Breast epithelium (tissue), 4 donors: ENCODE results near the gene DDX24. TPM values are rescaled to one million over a fixed set of nuclear protein-coding genes. Genes with fewer than 3 reads are reported as not detected.

Experiments used
- DNase-seq, 2 donors: peaks; one replicate each; pipeline ENCODE4 v3.0.0-alpha.2; 2019; ENCODE audit warnings: low spot score in 2 of 2
- H3K27ac ChIP-seq, 2 donors: fragments of 200-600 bp; sonication (generic) in 1 of 2; one replicate each; pipeline ENCODE4 v1.5.1; 2016 to 2019; ENCODE audit warnings: mild to moderate bottlenecking in 1 of 2
- H3K27me3 ChIP-seq, 2 donors: fragments of 200-600 bp; sonication (generic) in 1 of 2; one replicate each; pipeline versions ENCODE4 v1.5.1 to v1.6.0; 2017 to 2019; ENCODE audit warnings: control low read depth in 1 of 2, mild to moderate bottlenecking in 1 of 2
- H3K36me3 ChIP-seq: fragments of 200-600 bp; one replicate; pipeline ENCODE4 v1.5.1; 2019
- H3K4me1 ChIP-seq, 2 donors: fragments of 200-600 bp; sonication (generic); one replicate each; pipeline ENCODE4 v1.5.1; 2016 to 2019; ENCODE audit warnings: control low read depth in 1 of 2
- H3K4me3 ChIP-seq, 3 donors: fragments of 200-600 bp; sonication (generic); 1 replicate in 2 of 3; 2 replicates in 1 of 3; pipeline ENCODE4 v1.5.1; 2016 to 2019; ENCODE audit warnings: mild to moderate bottlenecking in 3 of 3, moderate library complexity in 2 of 3
- H3K9me3 ChIP-seq, 2 donors: fragments of 200-600 bp; sonication (generic) in 1 of 2; one replicate each; pipeline ENCODE4 v1.5.1; 2016 to 2019; ENCODE audit warnings: control low read depth in 1 of 2
- CTCF ChIP-seq, 3 donors: fragments of 450-650 bp; IDR thresholded peaks; one replicate each; pipeline ENCODE4 v1.5.1; 2016 to 2017; ENCODE audit warnings: antibody characterized with exemption in 3 of 3, mild to moderate bottlenecking in 3 of 3, moderate library complexity in 3 of 3
- POLR2A ChIP-seq: fragments of 450-650 bp; IDR thresholded peaks from one replicate; pipeline ENCODE4 v1.6.1; 2016; ENCODE audit warnings: antibody characterized with exemption, mild to moderate bottlenecking, moderate library complexity
- POLR2AphosphoS5 ChIP-seq, 3 donors: sonication (generic); formaldehyde crosslinking; IDR thresholded peaks; one replicate each; pipeline ENCODE4 v1.6.1; 2017; ENCODE audit warnings: antibody characterized with exemption in 3 of 3
- intact Hi-C: fragments of 100-400 bp; cut with DNase I; formaldehyde crosslinking; loops from one replicate; pipeline ENCODE4 v1.15.1; 2023; ENCODE audit warnings: low total_unique reads
- total RNA-seq, 3 donors: library from RNA; depleted of rRNA; stranded (reverse); fragments of >200 nt; gene quantifications; one replicate each; pipeline ENCODE4 v1.1.0, GENCODE V29; 2016

DDX24 gene
- total RNA-seq, 3 donors from 2014 or later: 156 to 201 (median 172) TPM

- Histone ChIP-seq H3K27ac (peak overlapping the region; percentile 80 to 95), H3K4me3 (peak overlapping the region; percentile 39 to 69 (median 47)), H3K9me3 (no peaks in the 10 kb centered on the region), H3K36me3 (no peaks in the 10 kb centered on the region), H3K4me1 (no peaks in the 10 kb centered on the region), H3K27me3 (no peaks in the 10 kb centered on the region)
- DNase-seq: peak in 1 of 2 donors; percentile 16
- TF ChIP-seq CTCF (IDR thresholded peaks at IDR 0.05) (no peak), POLR2AphosphoS5 (IDR thresholded peaks at IDR 0.05) (no peak)
- intact Hi-C loops: no loop called here
Observed at GRCh38 chr14:94111276-94112095, 30.5 kb upstream of the DDX24 start.

GRCh38 chr14:94110552-94111181, 29.7 kb upstream of the DDX24 start, which contains the start of gene IFI27:
TSS of gene IFI27 (plus strand) at chr14:94110736.
- TF ChIP-seq POLR2AphosphoS5 (IDR thresholded peaks at IDR 0.05): peak; percentile 68 to 83 (median 80)
- TF ChIP-seq POLR2A: peak; percentile 30
- TF ChIP-seq CTCF (IDR thresholded peaks at IDR 0.05): no peak
- intact Hi-C loops: no loop called here
- peak within 1 kb of the TSS; percentile 39 to 69 (median 47) for H3K4me3 ChIP-seq
- no peaks in the 10 kb centered on the region for H3K36me3 ChIP-seq
- H3K4me1 ChIP-seq: no peaks in the 10 kb centered on the region
- peak in 1 of 2 donors; percentile 40 for DNase-seq
- H3K27ac ChIP-seq: peak within 1 kb of the TSS; percentile 80 to 95
- no peaks in the 10 kb centered on the region for H3K27me3 ChIP-seq
- no peaks in the 10 kb centered on the region for H3K9me3 ChIP-seq

GRCh38 chr14:94109915-94110250, 28.9 kb upstream of the DDX24 start:
- DNase-seq: no peak

GRCh38 chr14:94104731-94105130, 23.7 kb upstream of the DDX24 start:
- no peak for TF ChIP-seq POLR2AphosphoS5 (IDR thresholded peaks at IDR 0.05)
- TF ChIP-seq POLR2A: no peak
- no peak for TF ChIP-seq CTCF (IDR thresholded peaks at IDR 0.05)
- Histone ChIP-seq H3K9me3 (no peaks in the 10 kb centered on the region), H3K4me3 (no peak overlapping the region), H3K27me3 (no peaks in the 10 kb centered on the region), H3K27ac (no peak overlapping the region), H3K4me1 (no peaks in the 10 kb centered on the region), H3K36me3 (no peaks in the 10 kb centered on the region)
- intact Hi-C loops: no loop called here
- DNase-seq: no peak

More at GRCh38 chr14:94109915-94110250, 28.9 kb upstream of the DDX24 start:
- intact Hi-C loops: no loop called here
- TF ChIP-seq CTCF (IDR thresholded peaks at IDR 0.05) (no peak), POLR2A (no peak), POLR2AphosphoS5 (IDR thresholded peaks at IDR 0.05) (no peak)
- H3K9me3 ChIP-seq: no peaks in the 10 kb centered on the region
- H3K4me3 ChIP-seq: no peak overlapping the region
- H3K27me3 ChIP-seq: no peaks in the 10 kb centered on the region
- H3K27ac ChIP-seq: peak overlapping the region; percentile 80 to 95
- no peaks in the 10 kb centered on the region for H3K4me1 ChIP-seq
- H3K36me3 ChIP-seq: no peaks in the 10 kb centered on the region

GRCh38 chr14:94103554-94104150, 22.6 kb upstream of the DDX24 start:
- no peaks in the 10 kb centered on the region for H3K9me3 ChIP-seq
- TF ChIP-seq CTCF (IDR thresholded peaks at IDR 0.05): no peak
- TF ChIP-seq POLR2A: no peak
- no peak for TF ChIP-seq POLR2AphosphoS5 (IDR thresholded peaks at IDR 0.05)
- no peak overlapping the region for H3K27ac ChIP-seq
- no peak for DNase-seq
- intact Hi-C loops: no loop called here
- H3K4me1 ChIP-seq: no peaks in the 10 kb centered on the region
- no peak overlapping the region for H3K4me3 ChIP-seq
- H3K27me3 ChIP-seq: no peaks in the 10 kb centered on the region
- H3K36me3 ChIP-seq: no peaks in the 10 kb centered on the region
